ENCODE results near the gene PCNP. TPM values are rescaled to one million over a fixed set of nuclear protein-coding genes. Genes with fewer than 3 reads are reported as not detected.

Gene PCNP
- total RNA-seq = 100 to 1,000 TPM; 117 to 122 TPM

GRCh38 chr3:101573449-101574387 lies at the start of gene PCNP:
Gene PCNP (plus strand): TSS chr3:101574180. CDS start chr3:101574216, 36 bp downstream.
- no peaks in the 10 kb centered on the region for H3K9me3 ChIP-seq
- no peaks in the 10 kb centered on the region for H3K36me3 ChIP-seq
- peak; percentile 99 for DNase-seq
- H3K9ac ChIP-seq (ENCODE audit: low read depth in 2 of 2, low read length in 2 of 2) = peak within 1 kb of the TSS; percentile 99
- TF ChIP-seq CTCF (IDR thresholded peaks at IDR 0.05) = peak; percentile 88
- H3K27ac ChIP-seq = peak within 1 kb of the TSS; percentile 97
- peaks cover 8% of the 10 kb centered on the region for H3K4me1 ChIP-seq
- no peaks in the 10 kb centered on the region for H3K27me3 ChIP-seq
- intact Hi-C loops (cut with DNase I) = no loop called here
- peak within 1 kb of the TSS; percentile 92 for H3K4me3 ChIP-seq

- no peaks in the 10 kb centered on the region for H3K9me3 ChIP-seq
- H3K4me1 ChIP-seq = no peaks in the 10 kb centered on the region
- intact Hi-C loops (cut with DNase I) = no loop called here
- DNase-seq = no peak
- no peaks in the 10 kb centered on the region for H3K27me3 ChIP-seq
- no peak for TF ChIP-seq CTCF (IDR thresholded peaks at IDR 0.05)
- no peak overlapping the region for H3K27ac ChIP-seq
- H3K4me3 ChIP-seq = no peak overlapping the region
- H3K9ac ChIP-seq (ENCODE audit: low read depth in 2 of 2, low read length in 2 of 2) = no peak overlapping the region
- no peaks in the 10 kb centered on the region for H3K36me3 ChIP-seq
Measured at GRCh38 chr3:101527441-101527840, 46.5 kb upstream of the PCNP start.

GRCh38 chr3:101527906-101528305 lies 46.1 kb upstream of the PCNP start:
- H3K9ac ChIP-seq (ENCODE audit: low read depth in 2 of 2, low read length in 2 of 2) = no peak overlapping the region
- no peak for DNase-seq
- no peaks in the 10 kb centered on the region for H3K9me3 ChIP-seq
- no peak overlapping the region for H3K27ac ChIP-seq
- H3K4me1 ChIP-seq = no peaks in the 10 kb centered on the region
- H3K27me3 ChIP-seq = no peaks in the 10 kb centered on the region
- no peak overlapping the region for H3K4me3 ChIP-seq
- TF ChIP-seq CTCF (IDR thresholded peaks at IDR 0.05) = no peak
- no peaks in the 10 kb centered on the region for H3K36me3 ChIP-seq
- intact Hi-C loops (cut with DNase I) = no loop called here

GRCh38 chr3:101529816-101530685 lies 43.9 kb upstream of the PCNP start:
- Histone ChIP-seq H3K36me3 (no peaks in the 10 kb centered on the region), H3K27me3 (no peaks in the 10 kb centered on the region), H3K4me3 (no peak overlapping the region), H3K9me3 (no peaks in the 10 kb centered on the region), H3K4me1 (no peaks in the 10 kb centered on the region), H3K27ac (no peak overlapping the region), H3K9ac (ENCODE audit: low read depth in 2 of 2, low read length in 2 of 2) (no peak overlapping the region)
- DNase-seq = no peak
- TF ChIP-seq CTCF (IDR thresholded peaks at IDR 0.05) = no peak
- intact Hi-C loops (cut with DNase I) = no loop called here

DNA sequence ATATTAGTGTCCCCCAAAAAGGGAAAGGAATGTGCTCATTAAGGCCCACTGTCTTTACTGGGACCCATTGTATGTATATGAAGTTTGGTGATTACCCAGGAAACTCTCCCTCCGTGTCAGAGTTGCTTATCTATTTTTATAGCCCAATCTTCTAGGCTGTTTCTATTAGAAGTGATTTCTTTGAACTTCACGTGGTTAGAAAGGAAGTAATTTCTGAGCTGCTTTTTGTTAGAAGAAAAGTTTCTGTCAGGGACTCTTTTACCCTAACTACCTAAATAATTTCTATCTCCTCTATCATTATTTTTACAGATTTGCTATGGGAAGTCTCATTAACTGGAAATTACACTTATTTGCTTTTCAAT lies 43.3 kb upstream of the PCNP start:
- Histone ChIP-seq H3K4me1 (no peaks in the 10 kb centered on the region), H3K9ac (ENCODE audit: low read depth in 2 of 2, low read length in 2 of 2) (no peak overlapping the region), H3K36me3 (no peaks in the 10 kb centered on the region), H3K27ac (no peak overlapping the region), H3K4me3 (no peak overlapping the region), H3K27me3 (no peaks in the 10 kb centered on the region), H3K9me3 (no peaks in the 10 kb centered on the region)
- DNase-seq = no peak
- intact Hi-C loops (cut with DNase I) = no loop called here
- no peak for TF ChIP-seq CTCF (IDR thresholded peaks at IDR 0.05)

All from colonic mucosa (tissue), 4 donors.